ENCODE results near the gene TCF12.
A peak's percentile ranks its signal among the peaks of the same experiment; 100 is the strongest.
"Not testable (repeated sequence)": the region's sequence is repeated elsewhere in the genome, so short reads cannot be mapped to it uniquely, and the experiment has no call there.

Gene TCF12

DNA sequence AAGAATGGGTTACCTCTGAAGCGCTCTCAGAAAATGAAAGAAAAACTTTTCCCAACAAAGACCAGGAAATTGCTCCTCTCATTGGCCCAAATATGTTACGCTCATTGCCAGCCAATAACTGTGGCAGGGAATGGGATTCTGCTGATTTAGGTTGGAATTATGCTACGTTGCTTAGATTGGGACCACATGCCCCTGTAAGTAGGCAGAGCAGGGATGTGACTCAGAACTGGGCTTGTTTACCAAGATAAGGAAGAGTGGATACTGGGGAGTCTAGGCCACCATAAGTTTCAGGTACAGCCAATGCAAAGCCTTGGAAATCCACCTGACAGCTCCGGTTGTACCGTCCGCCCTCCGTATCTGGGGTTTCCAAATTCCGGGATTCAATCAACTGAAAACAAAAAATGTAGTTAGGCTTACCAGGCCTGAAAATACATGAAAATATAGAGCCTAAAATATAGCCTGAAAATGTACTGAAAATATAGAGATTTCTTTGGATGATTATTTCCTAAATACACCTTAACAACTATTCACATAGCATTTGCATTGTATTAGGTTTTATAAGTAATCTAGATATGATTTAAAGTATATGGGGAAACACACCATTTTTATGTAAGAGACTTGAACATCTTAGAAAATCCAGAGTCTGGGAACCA, 1.5 kb upstream of the TCF12 start:
- no peak for DNase-seq

DNA sequence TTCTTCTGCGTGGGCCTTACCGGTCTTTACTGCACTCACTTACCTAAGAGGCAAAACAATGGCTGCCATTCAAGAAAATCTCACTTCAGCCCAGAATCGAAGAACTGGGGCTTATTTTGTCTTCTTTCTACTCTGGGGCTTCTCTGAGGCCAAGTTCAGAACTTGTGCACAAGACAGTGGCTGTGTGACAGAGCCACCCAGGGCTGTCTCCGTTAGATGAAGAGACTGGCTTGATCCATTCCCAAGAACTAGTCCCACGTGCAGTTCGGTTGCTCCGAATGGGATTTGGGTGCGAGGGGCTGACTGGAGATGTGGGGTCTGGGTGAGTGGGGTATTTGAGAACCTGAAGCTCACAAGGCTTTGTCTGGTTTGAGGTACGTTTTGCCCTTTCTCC, 795 bp upstream of the TCF12 start:
- peak; percentile 18 for DNase-seq

DNA sequence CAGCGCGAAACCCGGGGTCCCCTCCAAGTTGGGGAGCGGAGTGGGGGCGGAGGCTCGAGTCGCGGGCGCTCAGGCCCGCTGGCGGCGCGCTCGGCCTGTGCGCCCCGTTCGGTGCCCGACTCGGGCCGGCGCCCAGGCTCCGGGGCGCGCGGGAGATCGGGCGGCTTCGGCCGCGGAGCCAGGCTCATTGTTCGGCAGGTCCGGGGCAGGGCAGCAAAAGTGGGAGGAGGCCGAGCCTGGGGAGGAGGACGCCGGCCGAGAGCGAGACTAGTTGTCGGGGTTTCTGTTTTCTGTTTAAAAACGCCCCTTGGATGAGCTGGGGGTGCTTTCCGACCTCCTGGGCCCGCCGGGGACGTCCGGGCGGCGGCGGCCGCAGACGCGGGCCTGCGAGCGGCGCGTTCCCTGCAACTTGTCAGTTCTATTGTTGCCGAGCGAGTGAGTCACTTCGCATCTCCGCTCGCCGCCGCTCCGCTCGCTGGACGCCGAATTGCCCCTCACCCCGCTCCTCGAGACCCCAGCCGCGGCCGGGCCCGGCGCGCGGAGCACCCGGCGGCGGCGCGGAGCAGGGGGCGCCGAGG, 676 bp downstream of the TCF12 start:
- peak; percentile 67 for DNase-seq

DNA sequence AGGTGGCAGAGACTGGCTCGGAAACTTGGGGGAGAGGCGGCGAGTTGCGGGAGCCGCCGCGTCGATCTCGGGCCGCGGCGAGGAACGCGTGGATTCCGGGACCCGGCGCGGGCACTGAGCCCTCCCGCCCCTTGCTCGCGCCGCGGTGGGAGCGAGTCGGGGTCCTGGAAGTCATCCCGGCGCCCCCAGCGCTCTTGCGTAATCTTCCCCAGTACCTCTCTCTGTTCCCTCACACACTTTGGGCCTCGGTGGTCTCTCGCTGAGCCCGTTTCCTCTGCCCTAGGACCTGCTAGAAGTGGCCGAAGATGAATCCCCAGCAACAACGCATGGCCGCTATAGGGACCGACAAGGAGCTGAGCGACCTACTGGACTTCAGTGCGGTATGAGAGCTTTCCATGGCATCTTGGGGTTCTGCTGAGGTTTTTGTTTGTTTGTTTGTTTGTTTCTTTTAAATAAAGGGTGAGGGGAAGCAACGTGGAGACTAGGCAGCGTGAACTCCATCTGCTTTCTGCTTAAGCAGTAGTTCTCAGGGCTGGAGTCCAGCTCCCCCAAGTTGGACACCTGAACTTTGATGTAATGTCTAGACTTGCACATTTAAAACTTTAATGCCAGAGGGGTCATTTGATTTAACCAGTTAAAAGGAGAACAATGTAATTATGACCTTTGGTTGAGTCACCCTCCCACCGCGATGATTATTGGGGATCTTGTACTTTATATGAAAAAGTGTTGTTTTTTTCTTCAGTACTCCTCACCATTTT, 1.3 kb downstream of the TCF12 start:
- peak; percentile 23 for DNase-seq

DNA sequence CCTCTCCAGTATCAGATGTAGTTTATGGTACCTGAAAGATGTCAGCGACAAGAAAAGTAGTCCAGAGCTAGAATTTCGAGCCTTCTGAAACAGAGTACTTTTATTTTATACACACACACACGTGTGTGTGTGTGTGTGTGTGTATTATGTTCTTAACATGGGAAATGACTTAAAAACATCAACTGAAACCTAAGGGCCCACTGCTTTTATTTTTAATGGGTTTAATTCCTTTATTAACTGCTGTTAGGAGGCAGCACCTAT, 1.9 kb downstream of the TCF12 start:
- DNase-seq, result no peak

DNA sequence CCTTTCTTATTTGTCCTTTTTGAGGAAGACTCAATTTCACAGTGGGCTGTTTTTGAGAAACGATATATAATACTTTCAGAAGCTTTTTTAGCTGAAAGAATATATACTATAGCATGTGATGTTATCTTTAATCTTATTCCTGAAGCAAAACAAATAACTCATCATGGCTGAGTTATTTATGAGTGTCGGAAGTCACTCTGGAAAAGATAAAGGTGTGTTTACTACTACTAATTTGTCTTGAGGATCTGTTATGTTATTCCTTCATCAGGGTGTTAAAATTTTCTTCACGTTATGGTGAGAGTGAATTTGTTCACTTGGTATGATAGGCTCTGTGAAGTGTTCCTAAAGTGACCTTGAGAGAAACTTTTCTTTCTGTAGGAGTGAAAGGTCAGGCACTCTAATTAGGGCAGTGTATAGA, 4.7 kb downstream of the TCF12 start:
- DNase-seq, result no peak

DNA sequence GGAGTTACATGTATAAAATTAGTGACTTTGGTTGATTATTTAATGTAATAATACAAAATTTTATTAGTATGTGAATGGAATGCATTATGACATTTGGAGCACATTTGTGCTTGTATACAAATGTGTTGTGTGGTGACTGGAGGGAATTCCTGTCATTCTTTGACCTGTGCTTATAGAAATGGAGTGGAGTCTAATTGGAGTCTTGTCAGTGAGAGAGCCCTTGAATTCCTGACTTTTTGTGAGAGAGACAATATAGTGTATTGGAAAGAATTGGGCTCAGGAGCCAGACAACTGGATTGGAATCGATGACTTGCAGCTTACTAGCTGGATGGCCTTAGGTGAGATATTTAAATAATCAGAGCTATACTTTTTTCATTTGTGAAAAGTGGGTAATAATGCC, 9.4 kb downstream of the TCF12 start:
- DNase-seq, result no peak

DNA sequence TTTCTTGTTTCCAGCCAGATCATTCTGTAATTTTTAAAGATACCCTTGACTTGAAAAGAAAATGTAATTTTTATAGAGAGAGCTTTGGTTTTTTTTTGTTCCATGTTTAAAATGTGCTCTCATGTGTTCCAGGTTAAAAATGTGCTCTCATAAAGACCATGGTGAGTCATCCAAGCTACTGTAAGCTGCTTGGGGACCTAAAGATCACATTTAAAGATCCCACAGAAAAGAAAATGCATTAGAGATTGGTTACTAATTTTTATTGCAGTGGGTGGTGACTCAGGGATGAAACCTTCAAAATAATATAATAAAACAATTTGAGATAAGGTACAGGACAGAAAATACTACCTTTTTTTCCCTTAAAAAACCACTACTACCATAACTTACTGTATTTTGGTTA, 11.0 kb downstream of the TCF12 start:
- DNase-seq, result no peak

DNA sequence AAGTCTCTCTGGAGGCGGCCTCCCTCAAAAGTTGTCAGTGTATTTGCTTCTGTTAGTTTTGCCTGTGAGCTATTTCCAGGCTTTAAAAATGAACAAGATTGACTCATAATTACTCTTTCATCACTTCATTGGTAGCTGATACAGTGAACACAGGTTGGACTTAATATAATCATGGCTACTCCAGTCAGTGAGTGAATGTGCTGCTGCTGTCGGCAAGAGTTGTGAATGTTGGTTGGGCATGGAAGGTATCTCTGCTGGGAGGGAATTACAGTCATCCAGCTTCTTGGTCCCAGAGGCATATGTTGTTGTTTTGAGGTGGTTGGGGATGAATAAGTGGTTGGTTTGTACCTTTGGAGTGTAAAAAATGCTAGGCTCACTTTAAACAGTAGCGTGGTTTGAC, 11.5 kb downstream of the TCF12 start:
- DNase-seq, result no peak

DNA sequence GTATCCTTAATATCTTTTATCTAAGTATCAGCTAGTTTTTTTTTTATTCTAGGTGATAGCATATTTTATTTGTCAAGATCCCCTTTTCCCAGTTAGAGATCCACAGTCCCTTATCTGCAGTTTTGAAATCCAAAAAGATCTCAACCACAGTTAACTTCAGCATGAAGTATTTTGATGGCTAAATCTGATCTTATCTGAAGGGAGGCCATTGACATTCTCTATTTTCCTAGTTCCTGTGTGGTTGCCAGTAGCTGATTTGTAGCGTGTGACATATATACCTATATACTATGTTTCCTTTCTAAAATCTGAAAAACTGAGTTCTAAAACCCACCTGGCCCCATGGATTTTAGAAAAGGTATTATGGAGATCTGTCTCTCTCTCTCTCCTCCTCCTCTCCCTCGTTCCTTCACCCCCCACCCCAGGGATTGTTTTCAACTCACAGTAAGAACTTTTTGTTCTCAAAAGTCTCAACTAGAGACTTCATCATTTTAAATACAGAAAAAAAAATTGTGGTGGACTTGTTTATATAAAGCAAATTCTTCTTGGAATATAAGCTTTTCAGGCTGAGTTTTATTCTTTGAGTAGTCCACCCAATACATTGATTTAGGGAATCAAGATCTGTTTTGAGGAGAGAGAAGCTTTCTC, 12.3 kb downstream of the TCF12 start:
- DNase-seq, result no peak

DNA sequence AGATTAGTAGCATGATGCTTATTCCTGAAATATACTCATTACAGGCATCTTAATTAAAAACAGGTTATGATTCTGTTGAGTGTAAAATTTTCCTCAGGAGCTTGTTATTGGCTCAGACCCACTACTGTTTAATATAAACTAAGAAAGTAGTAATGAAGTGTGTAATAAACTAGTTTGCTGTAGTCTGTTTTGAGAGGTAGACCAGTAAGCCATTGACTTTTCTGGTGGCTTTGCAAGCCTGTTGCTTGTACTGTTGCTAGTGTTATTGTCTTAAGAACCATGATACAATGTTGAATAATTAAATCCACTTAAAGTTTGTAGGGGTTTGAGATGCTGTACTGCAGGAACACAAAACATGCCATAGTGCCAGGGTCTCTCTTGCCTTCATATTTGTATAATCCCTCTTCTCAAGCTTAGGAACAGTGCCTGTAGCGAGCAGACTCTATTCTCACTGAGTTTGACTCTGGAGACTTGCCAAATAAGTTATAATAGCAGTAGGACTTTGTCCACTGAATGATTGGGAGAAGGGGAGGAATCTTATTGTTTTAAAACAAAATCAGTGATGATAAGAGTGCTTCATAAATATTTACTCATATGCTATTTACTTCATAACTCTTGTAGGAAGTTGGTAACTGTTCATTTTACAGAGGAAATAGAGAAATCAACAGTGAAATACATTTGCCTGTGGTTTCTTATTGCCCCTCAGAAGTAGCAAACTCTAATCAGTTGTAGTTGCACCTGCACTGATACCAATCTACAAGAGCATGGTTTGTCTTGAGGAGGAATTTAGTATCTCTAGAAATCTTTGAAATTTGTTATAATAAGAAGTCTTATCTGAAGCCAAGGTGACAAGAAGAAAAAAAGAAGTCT, 13.4 kb downstream of the TCF12 start:
- no peak for DNase-seq

DNA sequence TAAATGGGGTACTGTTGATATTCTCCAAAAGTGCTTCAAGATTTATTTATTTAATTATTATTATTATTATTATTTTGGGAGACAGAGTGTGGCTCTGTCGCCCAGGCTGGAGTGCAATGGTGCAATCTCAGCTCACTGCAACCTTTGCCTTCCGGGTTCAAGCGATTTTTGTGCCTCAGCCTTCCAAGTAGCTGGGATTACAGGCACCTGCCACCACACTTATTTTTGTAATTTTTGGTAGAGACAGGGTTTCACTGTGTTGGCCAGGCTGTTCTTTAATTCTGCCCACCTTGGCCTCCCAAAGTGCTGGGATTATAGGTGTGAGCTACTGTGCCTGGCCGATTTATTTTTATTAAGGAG, 14.0 kb downstream of the TCF12 start:
- DNase-seq, result not testable (repeated sequence)

DNA sequence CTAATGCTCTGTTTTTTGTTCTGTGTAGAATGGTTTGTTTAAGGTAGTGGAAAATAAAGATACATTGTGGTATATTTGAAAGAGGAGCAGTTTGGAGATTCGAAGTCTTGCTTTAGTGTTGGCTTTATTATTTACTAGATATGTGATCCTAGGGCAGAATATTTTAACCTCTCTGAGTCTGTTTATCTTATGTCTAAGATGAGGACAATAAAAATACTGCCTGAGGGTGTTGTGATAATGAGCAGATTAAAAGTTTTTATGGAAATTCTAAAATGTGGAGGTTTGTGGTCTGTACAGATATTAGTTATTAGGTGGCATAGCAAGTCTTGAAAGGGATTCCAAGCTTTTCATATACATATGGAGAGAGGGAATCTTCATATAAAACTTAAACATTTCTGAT, 15.0 kb downstream of the TCF12 start:
- no peak for DNase-seq

DNA sequence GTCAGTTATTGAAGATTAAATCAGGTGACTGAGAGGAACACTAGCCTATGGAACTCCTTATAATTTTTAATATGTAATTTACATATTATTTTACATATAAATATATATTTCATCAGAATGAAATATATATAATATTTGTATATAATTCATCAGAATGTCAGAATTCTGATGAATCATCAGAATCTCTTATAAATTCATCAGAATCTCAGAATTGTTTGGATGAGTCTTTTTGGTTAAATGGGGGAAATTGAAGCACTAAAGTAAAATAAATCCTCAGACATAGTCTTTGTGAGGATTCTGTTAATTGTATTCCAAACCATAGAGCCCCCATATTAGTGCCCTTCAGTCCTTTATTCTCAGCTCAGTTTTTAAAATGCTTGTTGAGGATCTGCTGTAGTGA, 15.4 kb downstream of the TCF12 start:
- no peak for DNase-seq

DNA sequence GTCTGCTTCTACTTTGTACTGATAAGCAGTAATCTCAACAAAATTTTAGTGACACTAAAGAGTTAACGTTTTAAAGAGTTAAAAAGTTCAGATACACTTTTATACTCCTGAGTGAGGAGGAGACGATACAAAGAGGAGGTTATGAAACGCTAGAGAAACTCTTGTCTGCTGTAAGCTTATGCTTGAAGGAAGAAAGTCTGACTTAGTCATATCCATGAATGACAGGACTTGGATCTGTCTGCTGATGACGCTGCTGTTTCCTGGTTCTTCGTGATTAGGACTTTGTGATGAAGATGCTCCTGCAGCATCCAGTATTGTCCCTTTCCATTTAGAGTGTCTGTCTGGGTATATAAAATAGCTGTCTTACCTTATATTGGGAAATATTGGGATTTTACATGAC, 15.8 kb downstream of the TCF12 start:
- no peak for DNase-seq

DNA sequence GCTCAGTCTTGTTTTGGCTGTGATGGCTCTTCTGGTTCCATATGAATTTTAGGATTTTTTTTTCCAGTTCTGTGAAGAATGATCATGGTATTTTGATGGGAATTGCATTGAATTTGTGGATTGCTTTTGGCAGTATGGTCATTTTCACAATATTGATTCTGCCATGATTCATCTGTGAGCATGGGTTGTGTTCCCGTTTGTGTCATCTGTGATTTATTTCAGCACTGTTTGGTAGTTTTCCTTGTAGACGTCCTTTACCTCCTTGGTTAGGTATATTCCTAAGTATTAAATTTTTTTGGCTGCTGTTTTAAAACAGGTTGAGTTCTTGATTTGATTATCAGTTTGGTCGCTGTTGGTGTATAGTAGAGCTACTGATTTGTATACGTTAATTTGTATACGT, 18.5 kb downstream of the TCF12 start:
- no peak for DNase-seq

DNA sequence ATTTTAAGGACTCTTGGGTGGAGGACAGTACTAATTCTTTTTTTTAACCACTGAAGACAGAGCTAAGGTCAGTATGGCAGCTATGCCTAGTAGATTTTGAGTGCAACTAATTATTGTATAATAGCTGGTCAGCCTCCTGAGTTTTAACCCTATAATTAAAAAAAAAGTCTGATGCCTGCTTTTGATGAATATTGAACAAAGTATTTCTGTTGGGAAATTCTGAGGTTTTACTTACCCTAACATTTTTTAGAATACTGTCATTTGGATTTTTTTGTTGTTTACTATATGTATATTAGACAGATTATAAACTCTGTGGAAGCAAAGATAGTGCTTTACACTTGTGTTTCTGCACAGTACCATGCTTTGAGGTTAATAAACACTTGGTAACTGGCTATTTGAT, 20.8 kb downstream of the TCF12 start:
- DNase-seq, result no peak

DNA sequence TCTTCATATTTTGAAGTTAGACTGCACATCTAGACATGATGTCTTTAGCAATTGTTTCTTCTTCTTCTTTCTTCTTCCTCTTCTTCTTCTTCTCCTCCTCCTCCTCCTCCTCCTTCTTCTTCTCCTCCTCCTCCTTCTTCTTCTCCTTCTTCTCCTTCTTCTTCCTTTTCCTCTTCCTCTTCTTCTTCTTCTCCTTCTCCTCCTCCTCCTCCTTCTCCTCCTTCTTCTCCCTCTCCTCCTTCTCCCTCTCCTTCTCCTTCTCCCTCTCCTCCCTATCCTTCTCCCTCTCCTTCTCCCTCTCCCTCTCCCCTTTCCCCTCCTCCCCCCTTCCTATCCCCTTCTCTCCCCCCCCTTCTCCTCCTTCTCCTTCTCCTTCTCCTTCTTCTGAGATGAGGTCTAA, 21.9 kb downstream of the TCF12 start:
- no peak for DNase-seq

DNA sequence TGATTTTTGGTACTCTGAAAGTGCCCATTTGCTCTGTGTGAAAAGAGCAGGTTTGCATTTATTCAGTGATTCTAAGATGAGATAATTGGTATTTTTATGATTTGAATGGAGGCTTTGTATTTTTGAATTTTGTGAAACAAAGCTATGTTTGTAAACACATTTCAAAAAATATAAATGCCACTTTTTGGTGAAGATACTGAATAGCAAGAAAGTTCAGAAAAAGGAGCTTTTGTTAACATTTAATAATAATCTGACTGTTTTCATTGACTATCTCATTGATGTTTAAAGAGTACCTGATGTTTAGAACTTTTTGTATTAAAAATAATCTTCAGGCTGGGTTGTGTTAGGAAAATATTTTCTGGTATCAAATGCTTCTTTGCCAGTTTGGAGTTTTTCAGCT, 23.7 kb downstream of the TCF12 start:
- no peak for DNase-seq

DNA sequence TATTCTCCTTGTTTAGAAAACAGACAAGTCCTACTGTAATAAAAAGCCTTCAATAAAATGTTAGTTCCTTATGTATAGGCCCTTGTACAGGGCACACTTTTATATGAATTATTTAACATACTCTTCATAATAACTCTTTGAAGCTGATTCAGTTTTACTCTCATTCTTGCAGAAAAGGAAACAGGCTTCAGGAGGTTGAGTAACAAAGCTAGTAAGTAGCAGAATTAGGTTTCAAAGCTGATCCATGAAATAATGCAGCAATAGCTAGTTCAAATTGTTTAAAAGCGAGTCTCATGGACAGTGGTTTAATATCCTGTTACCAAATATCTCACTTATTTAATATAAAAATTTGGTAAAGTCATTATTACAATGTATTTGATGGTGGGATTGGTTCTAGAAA, 25.0 kb downstream of the TCF12 start:
- no peak for DNase-seq

DNA sequence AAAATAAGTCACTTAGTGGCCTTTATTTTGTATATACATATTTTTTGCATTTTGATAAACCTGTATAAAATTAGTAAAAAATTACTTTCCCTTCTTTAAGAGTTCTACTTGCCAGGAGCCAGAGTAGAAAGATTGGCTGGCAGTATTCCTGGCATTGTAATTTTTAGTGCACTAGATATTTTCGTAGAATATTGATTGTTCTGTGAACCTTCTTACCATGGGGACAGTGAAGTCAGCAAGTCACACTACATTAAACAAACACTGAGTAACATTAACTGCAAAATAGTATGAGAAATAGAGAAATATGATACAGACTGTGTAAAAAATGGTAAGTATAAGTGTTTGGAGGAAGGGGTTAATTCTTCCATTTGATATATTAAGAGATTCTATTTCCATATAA, 26.0 kb downstream of the TCF12 start:
- no peak for DNase-seq

DNA sequence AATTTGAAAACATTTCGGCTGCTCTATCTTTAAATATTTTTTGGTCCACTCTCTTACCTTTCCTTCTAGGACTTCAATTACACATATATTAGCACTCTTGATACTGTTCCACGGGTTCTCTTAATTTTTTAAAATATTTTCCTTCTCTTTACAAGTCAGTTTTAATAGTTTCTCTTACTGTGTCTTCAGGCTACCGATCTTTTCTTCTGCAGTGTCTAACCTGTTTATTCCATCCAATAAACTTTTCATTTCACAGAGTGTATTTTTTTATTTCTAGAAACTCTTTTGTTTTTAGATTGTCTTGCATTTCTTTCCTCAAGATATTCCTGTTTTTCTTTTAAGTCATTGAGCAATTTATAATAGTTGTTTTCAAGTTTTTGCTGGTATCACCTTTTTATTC, 27.7 kb downstream of the TCF12 start:
- DNase-seq, result no peak

DNA sequence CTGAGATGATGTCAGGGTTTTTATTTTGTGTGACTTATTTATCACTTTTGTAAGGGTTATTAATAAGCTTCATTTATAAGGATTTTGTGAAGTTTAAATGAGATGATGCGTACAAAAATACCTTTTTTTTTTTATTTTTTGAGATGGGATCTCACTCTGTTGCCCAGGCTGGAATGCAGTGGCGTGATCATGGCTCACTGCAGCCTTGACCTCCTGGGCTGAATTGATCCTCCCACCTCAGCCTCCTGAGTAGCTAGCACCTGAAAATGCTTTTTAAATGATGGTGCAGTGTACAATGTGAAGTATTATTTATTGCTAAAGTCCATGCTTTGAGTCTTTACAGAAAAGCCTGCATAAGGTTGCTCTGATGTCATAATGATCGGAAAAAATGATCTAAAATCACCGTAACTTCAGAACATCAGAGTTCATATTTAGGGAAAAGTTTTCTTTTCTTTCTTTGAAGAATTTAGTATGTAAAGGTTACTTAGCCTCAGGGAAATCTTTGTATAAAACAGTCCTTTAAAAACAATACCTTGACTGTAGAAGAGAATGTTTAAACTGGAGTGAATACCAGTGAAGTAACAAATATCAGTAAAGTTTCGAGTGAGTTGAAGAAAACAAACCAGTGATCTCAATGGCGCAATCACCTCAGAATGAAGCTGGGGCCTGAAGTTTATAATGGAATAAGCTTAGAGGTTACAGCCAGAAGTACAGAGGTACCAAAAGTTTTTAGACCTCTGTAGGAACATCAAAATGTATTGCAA, 29.7 kb downstream of the TCF12 start:
- no peak for DNase-seq

Measured in CD4-positive, alpha-beta T cell treated with Interleukin-15 for 1 hour (primary cell).